PFSK-1 (cell line): ENCODE data around the gene NR2F6.

Source experiments
- FOXP2 ChIP-seq: optimal IDR thresholded peaks from 2 replicates; pipeline ENCODE3; 2011; ENCODE audit warnings: borderline replicate concordance, control low read depth, inconsistent platforms; ENCODE audit not compliant: insufficient read depth; ENCODE audit errors: extremely low read length, extremely low read depth
- POLR2AphosphoS5 ChIP-seq: IDR thresholded peaks from 2 replicates; pipeline ENCODE4 v1.6.1; 2012; ENCODE audit warnings: low read depth, mild to moderate bottlenecking, control low read depth, low read length, moderate library complexity
- SIN3A ChIP-seq: IDR thresholded peaks from 2 replicates; pipeline ENCODE4 v1.6.1; 2012; ENCODE audit warnings: mild to moderate bottlenecking, low read length, moderate library complexity, borderline replicate concordance; ENCODE audit not compliant: insufficient read depth
- TAF1 ChIP-seq: IDR thresholded peaks from 2 replicates; pipeline ENCODE4 v1.6.1; 2012; ENCODE audit warnings: low read length, control low read depth, borderline replicate concordance; ENCODE audit not compliant: insufficient read depth
- TF ChIP-seq, protein P1 (sequence below), 2 experiments: IDR thresholded peaks; 2 replicates each; pipeline versions ENCODE4 v1.6.1 to v1.8.0; 2011 to 2012; ENCODE audit warnings: low read depth in 2 of 2, low read length in 2 of 2, control low read depth in 1 of 2, inconsistent platforms in 1 of 2, mild to moderate bottlenecking in 1 of 2, moderate library complexity in 1 of 2; ENCODE audit not compliant: insufficient read depth in 1 of 2

NR2F6 gene

DNA sequence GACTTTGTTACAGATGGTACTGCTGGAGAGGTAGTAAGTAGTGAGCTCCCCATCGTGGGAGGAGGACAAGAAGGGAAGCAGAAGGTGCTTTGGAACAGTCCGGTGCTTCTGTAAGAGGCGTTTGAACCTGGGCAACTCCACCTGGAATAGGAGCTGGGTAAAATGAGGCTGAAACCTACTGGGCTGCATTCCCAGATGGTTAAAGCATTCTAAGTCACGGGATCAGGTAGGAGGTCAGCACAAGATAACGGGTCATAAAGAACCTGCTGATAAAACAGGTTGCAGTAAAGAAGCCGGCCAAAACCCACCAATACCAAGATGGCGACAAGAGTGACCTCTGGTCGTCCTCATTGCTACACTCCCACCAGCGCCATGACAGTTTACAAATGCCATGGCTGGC is 41.0 kb upstream of the NR2F6 start:
- TF ChIP-seq FOXP2: no peak
- TF ChIP-seq POLR2AphosphoS5: no peak
- TF ChIP-seq, protein P1, sequence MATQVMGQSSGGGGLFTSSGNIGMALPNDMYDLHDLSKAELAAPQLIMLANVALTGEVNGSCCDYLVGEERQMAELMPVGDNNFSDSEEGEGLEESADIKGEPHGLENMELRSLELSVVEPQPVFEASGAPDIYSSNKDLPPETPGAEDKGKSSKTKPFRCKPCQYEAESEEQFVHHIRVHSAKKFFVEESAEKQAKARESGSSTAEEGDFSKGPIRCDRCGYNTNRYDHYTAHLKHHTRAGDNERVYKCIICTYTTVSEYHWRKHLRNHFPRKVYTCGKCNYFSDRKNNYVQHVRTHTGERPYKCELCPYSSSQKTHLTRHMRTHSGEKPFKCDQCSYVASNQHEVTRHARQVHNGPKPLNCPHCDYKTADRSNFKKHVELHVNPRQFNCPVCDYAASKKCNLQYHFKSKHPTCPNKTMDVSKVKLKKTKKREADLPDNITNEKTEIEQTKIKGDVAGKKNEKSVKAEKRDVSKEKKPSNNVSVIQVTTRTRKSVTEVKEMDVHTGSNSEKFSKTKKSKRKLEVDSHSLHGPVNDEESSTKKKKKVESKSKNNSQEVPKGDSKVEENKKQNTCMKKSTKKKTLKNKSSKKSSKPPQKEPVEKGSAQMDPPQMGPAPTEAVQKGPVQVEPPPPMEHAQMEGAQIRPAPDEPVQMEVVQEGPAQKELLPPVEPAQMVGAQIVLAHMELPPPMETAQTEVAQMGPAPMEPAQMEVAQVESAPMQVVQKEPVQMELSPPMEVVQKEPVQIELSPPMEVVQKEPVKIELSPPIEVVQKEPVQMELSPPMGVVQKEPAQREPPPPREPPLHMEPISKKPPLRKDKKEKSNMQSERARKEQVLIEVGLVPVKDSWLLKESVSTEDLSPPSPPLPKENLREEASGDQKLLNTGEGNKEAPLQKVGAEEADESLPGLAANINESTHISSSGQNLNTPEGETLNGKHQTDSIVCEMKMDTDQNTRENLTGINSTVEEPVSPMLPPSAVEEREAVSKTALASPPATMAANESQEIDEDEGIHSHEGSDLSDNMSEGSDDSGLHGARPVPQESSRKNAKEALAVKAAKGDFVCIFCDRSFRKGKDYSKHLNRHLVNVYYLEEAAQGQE (IDR thresholded peaks at IDR 0.05; ENCODE audit: insufficient read depth in 1 of 2, low read depth in 2 of 2, low read length in 2 of 2): no peak
- no peak for TF ChIP-seq TAF1
- TF ChIP-seq SIN3A: no peak

DNA sequence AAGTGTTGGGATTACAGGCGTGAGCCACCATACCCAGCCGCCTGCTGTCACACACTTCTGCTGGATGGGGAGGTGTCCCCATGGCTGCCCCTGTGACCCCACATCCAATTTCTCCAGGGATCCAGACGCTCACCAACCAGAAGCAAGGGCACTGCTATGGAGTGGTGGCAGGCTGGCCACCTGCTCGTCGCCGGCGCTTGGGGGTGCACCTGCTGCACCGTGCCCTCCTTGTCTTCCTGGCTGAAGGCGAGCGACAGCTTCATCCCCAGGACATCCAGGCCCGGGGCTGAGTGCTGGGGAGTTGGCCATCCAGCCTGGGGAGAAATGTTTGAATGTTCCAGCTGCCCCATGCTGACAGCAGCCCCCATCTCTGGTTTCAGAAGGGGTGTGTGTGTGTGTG is 40.5 kb upstream of the NR2F6 start:
- TF ChIP-seq TAF1: no peak
- no peak for TF ChIP-seq FOXP2
- TF ChIP-seq POLR2AphosphoS5: no peak
- no peak for TF ChIP-seq SIN3A
- TF ChIP-seq, protein P1 (IDR thresholded peaks at IDR 0.05; ENCODE audit: insufficient read depth in 1 of 2, low read depth in 2 of 2, low read length in 2 of 2): no peak

DNA sequence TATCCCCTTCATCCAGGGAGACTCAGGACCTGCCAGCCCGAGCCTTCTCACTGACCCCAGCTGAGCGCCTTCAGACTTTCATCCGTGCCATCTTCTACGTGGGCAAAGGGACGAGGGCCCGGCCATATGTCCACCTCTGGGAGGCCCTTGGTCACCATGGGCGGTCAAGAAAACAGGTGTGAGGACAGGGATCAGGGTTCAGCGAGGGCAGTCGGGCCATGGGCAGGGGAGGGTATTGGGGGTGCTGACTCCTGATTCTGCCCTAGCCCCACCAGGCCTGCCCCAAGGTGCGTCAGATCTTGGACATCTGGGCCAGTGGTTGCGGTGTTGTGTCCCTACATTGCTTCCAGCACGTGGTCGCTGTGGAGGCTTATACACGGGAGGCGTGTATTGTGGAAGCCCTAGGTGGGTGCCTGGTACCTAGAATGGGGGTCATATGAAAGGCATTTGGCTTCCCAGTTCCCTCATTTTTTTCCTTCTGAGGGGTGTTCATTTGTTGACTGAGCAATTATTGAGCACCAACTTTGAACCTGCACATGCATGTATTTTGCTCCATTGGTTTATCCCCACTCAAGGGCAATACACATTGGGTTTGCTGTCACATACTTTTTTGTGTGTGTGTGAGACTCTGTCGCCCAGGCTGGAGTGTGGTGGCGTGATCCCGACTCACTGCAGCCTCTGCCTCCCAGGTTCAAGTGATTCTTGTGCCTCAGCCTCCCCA is 39.9 kb upstream of the NR2F6 start:
- TF ChIP-seq FOXP2 (no peak), SIN3A (no peak), TAF1 (no peak), POLR2AphosphoS5 (no peak)
- TF ChIP-seq, protein P1 (IDR thresholded peaks at IDR 0.05; ENCODE audit: insufficient read depth in 1 of 2, low read depth in 2 of 2, low read length in 2 of 2): no peak

DNA sequence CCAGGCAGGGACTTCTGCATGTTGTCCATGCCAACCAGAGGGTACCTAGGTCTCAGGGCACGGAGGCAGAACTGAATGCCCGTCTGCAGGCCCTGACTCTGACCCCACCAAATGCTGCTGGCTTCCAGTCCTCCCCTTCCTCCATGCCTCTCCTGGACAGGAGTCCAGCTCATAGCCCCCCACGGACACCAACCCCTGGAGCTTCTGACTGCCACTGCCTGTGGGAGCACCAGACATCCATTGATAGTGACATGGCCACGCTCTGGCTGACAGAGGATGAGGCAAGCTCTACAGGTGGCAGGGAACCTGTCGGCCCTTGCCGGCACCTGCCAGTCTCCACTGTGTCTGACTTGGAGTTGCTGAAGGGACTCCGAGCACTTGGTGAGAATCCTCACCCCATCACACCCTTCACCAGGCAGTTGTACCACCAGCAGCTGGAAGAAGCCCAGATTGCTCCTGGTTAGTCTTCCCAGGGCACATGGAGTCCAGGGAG is 37.8 kb upstream of the NR2F6 start:
- TF ChIP-seq, protein P1 (IDR thresholded peaks at IDR 0.05; ENCODE audit: insufficient read depth in 1 of 2, low read depth in 2 of 2, low read length in 2 of 2): no peak
- no peak for TF ChIP-seq FOXP2
- TF ChIP-seq SIN3A: no peak
- TF ChIP-seq TAF1: no peak
